WTC11 (cell line): ENCODE data around the gene JMJD7.

Source experiments
- CBFB ChIP-seq: sonication (generic); formaldehyde crosslinking; IDR thresholded peaks from 2 replicates; pipeline ENCODE4 v1.8.1; 2022; ENCODE audit warnings: mild to moderate bottlenecking, low read depth, missing genetic modification reagents
- SMAD3 ChIP-seq: sonication (generic); formaldehyde crosslinking; IDR thresholded peaks from 2 replicates; pipeline ENCODE4 v1.8.0; 2022; ENCODE audit warnings: missing genetic modification reagents, mild to moderate bottlenecking, borderline replicate concordance
- SMAD4 ChIP-seq: sonication (generic); formaldehyde crosslinking; IDR thresholded peaks from 2 replicates; pipeline ENCODE4 v1.8.0; 2022; ENCODE audit warnings: mild to moderate bottlenecking, missing genetic modification reagents
- SP1 ChIP-seq: sonication (generic); formaldehyde crosslinking; conservative IDR thresholded peaks from 2 replicates; pipeline ENCODE4 v1.8.1; 2022; ENCODE audit warnings: missing genetic modification reagents
- TF ChIP-seq, protein P1 (sequence below): sonication (generic); formaldehyde crosslinking; conservative IDR thresholded peaks from 2 replicates; pipeline ENCODE4 v1.8.1; 2022; ENCODE audit warnings: mild to moderate bottlenecking, missing genetic modification reagents
- TF ChIP-seq, protein P2 (sequence below): sonication (generic); formaldehyde crosslinking; IDR thresholded peaks from 2 replicates; pipeline ENCODE4 v1.8.1; 2023; ENCODE audit warnings: mild to moderate bottlenecking, moderate library complexity, missing genetic modification reagents
- TF ChIP-seq, protein P3 (sequence below): sonication (generic); formaldehyde crosslinking; IDR thresholded peaks from 2 replicates; pipeline ENCODE4 v1.8.0; 2023; ENCODE audit warnings: missing genetic modification reagents
- TF ChIP-seq, protein P4 (sequence below): fragments of 200-600 bp; IDR thresholded peaks from 2 replicates; pipeline ENCODE4 v1.8.0; 2022; ENCODE audit warnings: antibody characterized with exemption

DNA sequence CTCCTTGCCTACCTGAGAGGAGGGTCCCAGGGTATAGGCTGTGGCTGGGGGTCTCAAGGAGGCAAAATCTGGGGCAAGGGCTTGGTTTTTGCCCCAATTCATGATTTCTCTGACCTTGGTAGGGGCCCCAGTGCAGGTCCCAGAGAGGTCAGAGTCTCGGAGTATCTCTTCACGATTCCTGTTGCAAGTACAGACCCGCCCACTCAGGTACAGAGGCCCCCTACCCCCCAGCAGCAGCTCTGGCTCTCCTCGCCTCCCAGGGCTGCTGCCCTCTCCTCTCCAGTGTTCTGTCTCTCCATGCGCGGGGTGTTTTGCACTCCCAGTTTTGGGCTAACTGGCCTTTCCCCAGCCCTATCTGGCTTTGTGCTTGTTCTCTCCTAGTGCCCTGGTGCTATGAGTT is 5.4 kb upstream of the JMJD7 start:
- TF ChIP-seq, protein P1, sequence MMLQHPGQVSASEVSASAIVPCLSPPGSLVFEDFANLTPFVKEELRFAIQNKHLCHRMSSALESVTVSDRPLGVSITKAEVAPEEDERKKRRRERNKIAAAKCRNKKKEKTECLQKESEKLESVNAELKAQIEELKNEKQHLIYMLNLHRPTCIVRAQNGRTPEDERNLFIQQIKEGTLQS, result no peak
- no peak for TF ChIP-seq CBFB (CRISPR knock-in tag)
- TF ChIP-seq, protein P2, sequence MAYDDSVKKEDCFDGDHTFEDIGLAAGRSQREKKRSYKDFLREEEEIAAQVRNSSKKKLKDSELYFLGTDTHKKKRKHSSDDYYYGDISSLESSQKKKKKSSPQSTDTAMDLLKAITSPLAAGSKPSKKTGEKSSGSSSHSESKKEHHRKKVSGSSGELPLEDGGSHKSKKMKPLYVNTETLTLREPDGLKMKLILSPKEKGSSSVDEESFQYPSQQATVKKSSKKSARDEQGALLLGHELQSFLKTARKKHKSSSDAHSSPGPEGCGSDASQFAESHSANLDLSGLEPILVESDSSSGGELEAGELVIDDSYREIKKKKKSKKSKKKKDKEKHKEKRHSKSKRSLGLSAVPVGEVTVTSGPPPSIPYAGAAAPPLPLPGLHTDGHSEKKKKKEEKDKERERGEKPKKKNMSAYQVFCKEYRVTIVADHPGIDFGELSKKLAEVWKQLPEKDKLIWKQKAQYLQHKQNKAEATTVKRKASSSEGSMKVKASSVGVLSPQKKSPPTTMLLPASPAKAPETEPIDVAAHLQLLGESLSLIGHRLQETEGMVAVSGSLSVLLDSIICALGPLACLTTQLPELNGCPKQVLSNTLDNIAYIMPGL (CRISPR knock-in tag), result no peak
- TF ChIP-seq, protein P3, sequence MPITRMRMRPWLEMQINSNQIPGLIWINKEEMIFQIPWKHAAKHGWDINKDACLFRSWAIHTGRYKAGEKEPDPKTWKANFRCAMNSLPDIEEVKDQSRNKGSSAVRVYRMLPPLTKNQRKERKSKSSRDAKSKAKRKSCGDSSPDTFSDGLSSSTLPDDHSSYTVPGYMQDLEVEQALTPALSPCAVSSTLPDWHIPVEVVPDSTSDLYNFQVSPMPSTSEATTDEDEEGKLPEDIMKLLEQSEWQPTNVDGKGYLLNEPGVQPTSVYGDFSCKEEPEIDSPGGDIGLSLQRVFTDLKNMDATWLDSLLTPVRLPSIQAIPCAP, result no peak
- TF ChIP-seq SMAD4 (CRISPR knock-in tag), result no peak
- TF ChIP-seq SMAD3 (CRISPR knock-in tag), result no peak
- TF ChIP-seq, protein P4, sequence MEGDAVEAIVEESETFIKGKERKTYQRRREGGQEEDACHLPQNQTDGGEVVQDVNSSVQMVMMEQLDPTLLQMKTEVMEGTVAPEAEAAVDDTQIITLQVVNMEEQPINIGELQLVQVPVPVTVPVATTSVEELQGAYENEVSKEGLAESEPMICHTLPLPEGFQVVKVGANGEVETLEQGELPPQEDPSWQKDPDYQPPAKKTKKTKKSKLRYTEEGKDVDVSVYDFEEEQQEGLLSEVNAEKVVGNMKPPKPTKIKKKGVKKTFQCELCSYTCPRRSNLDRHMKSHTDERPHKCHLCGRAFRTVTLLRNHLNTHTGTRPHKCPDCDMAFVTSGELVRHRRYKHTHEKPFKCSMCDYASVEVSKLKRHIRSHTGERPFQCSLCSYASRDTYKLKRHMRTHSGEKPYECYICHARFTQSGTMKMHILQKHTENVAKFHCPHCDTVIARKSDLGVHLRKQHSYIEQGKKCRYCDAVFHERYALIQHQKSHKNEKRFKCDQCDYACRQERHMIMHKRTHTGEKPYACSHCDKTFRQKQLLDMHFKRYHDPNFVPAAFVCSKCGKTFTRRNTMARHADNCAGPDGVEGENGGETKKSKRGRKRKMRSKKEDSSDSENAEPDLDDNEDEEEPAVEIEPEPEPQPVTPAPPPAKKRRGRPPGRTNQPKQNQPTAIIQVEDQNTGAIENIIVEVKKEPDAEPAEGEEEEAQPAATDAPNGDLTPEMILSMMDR, result no peak
- TF ChIP-seq SP1 (CRISPR knock-in tag), result no peak
